B cell (primary cell): ENCODE results near the gene F13B. TPM values are rescaled to one million over a fixed set of nuclear protein-coding genes. Genes with fewer than 3 reads are reported as not detected.

ENCODE experiments used
- ATAC-seq: fragments of 200-7000 bp; cut with Tn5 transposase; one replicate; pipeline ENCODE4 v1.10.0; 2021; ENCODE audit warnings: low read depth, mild to moderate bottlenecking, moderate number of reproducible peaks, moderate library complexity
- CTCF ChIA-PET: fragments of 350-600 bp; sonication (Branson Sonifier 250); formaldehyde crosslinking; loops from one replicate; lab custom pipeline; 2021; ENCODE audit warnings: antibody characterized with exemption, inconsistent platforms; lab: Charles Lee
- POLR2A ChIA-PET: fragments of 350-600 bp; sonication (Branson Sonifier 250); formaldehyde crosslinking; loops from one replicate; lab custom pipeline; 2021; ENCODE audit warnings: antibody characterized with exemption; lab: Charles Lee
- DNase-seq: peaks from one replicate; pipeline ENCODE4 v3.0.0; 2013
- H2AFZ ChIP-seq: 2 replicates; pipeline ENCODE4 v1.6.1; 2012; ENCODE audit warnings: mild to moderate bottlenecking, low read depth, low read length; ENCODE audit not compliant: insufficient read depth, poor library complexity, severe bottlenecking
- H3K27ac ChIP-seq, 2 donors: 1 replicate in 1 of 2; 2 replicates in 1 of 2; pipeline ENCODE4 v1.5.1; 2012 to 2013; ENCODE audit warnings: low read length in 2 of 2, mild to moderate bottlenecking in 2 of 2, moderate library complexity in 1 of 2
- H3K27me3 ChIP-seq, 4 experiments: fragments of 200-600 bp in 1 of 4; sonication (generic) in 1 of 4; replicated peaks in 1 of 4; 1 replicate in 2 of 4; 2 replicates in 2 of 4; pipeline versions ENCODE4 v1.6.1 to v1.7.0; 2013 to 2016; ENCODE audit warnings: low read length in 3 of 4, mild to moderate bottlenecking in 2 of 4, mixed read lengths in 1 of 4, moderate library complexity in 1 of 4; ENCODE audit not compliant: insufficient read depth in 4 of 4, control insufficient read depth in 3 of 4; ENCODE audit errors: control extremely low read depth in 1 of 4
- H3K36me3 ChIP-seq, 2 experiments: replicated peaks in 1 of 2; 1 replicate in 1 of 2; 2 replicates in 1 of 2; pipeline versions ENCODE4 v1.6.1 to v1.7.1; 2013; ENCODE audit warnings: low read length in 1 of 2; ENCODE audit not compliant: insufficient read depth in 2 of 2, control insufficient read depth in 1 of 2; ENCODE audit errors: control extremely low read depth in 1 of 2, extremely low read depth in 1 of 2
- H3K4me1 ChIP-seq, 2 donors: fragments of 200-600 bp in 1 of 2; sonication (generic) in 1 of 2; 1 replicate in 1 of 2; 2 replicates in 1 of 2; pipeline versions ENCODE4 v1.5.1 to v1.6.1; 2013 to 2017; ENCODE audit warnings: low read length in 2 of 2; ENCODE audit not compliant: control insufficient read depth in 2 of 2, insufficient read depth in 2 of 2
- H3K4me2 ChIP-seq: replicated peaks from 2 replicates; pipeline ENCODE3; 2012; ENCODE audit warnings: mild to moderate bottlenecking, low read depth, low read length; ENCODE audit not compliant: poor library complexity, severe bottlenecking
- H3K4me3 ChIP-seq, 5 experiments: fragments of 200-600 bp in 1 of 5; sonication (generic) in 1 of 5; 1 replicate in 3 of 5; 2 replicates in 2 of 5; pipeline versions ENCODE4 v1.5.1 to v1.7.0; 2011 to 2016; ENCODE audit warnings: low read length in 4 of 5, mild to moderate bottlenecking in 4 of 5, low read depth in 2 of 5, control low read depth in 1 of 5, moderate library complexity in 1 of 5; ENCODE audit not compliant: insufficient read depth in 1 of 5; ENCODE audit errors: control extremely low read depth in 1 of 5, extremely low read depth in 1 of 5
- H3K79me2 ChIP-seq: fragments of 200-600 bp; sonication (generic); one replicate; pipeline ENCODE4 v1.6.0; 2016; ENCODE audit warnings: low read length; ENCODE audit not compliant: control insufficient read depth, insufficient read depth
- H3K9ac ChIP-seq: fragments of 200-600 bp; sonication (generic); 2 replicates; pipeline ENCODE4 v1.6.1; 2017; ENCODE audit warnings: mild to moderate bottlenecking, low read length, moderate library complexity
- H3K9me3 ChIP-seq, 3 donors: one replicate each; pipeline versions ENCODE4 v1.6.1 to v1.7.1; 2013; ENCODE audit warnings: low read length in 2 of 3; ENCODE audit not compliant: control insufficient read depth in 2 of 3, insufficient read depth in 1 of 3; ENCODE audit errors: control extremely low read depth in 1 of 3
- H4K20me1 ChIP-seq: 2 replicates; pipeline ENCODE4 v1.6.0; 2012; ENCODE audit warnings: mild to moderate bottlenecking, low read length; ENCODE audit not compliant: insufficient read depth, control insufficient read depth, poor library complexity, severe bottlenecking
- H3K27ac Mint-ChIP-seq: one replicate; pipeline ENCODE4 v1.8.0; 2021; ENCODE audit warnings: mixed read lengths
- H3K27me3 Mint-ChIP-seq: one replicate; pipeline ENCODE4 v1.8.0; 2021; ENCODE audit warnings: mixed read lengths
- H3K4me1 Mint-ChIP-seq: one replicate; pipeline ENCODE4 v1.8.0; 2021; ENCODE audit warnings: mixed read lengths
- H3K4me3 Mint-ChIP-seq: one replicate; pipeline ENCODE4 v1.8.0; 2021; ENCODE audit warnings: mixed read lengths
- H3K9me3 Mint-ChIP-seq: one replicate; pipeline ENCODE4 v1.8.0; 2022; ENCODE audit warnings: mixed read lengths; ENCODE audit not compliant: insufficient read depth
- CTCF ChIP-seq: fragments of 200-600 bp; IDR thresholded peaks from one replicate; pipeline ENCODE4 v1.8.0; 2022; ENCODE audit warnings: antibody characterized with exemption, mild to moderate bottlenecking
- EZH2 ChIP-seq: IDR thresholded peaks from 2 replicates; pipeline ENCODE4 v1.6.1; 2012; ENCODE audit warnings: borderline replicate concordance, low read depth, mild to moderate bottlenecking, moderate library complexity, low read length; ENCODE audit not compliant: insufficient read depth, poor library complexity, severe bottlenecking
- WGBS: methylation state at CpG from one replicate; pipeline ENCODE4 v1.1.5; 2013; ENCODE audit warnings: missing lambda C conversion rate; ENCODE audit not compliant: insufficient coverage; 5-methylcytosine and 5-hydroxymethylcytosine counted together
- intact Hi-C: fragments of 100-400 bp; cut with micrococcal nuclease; formaldehyde crosslinking; loops from one replicate; pipeline ENCODE4 v1.10.0; 2022
- polyA plus RNA-seq: library from polyadenylated mRNA; depleted of rRNA; stranded (reverse); fragments of >200 nt; gene quantifications from 2 replicates; pipeline ENCODE4 v1.2.3, GENCODE V29; 2012
- total RNA-seq, 2 donors: library from RNA; stranded (reverse); fragments of 120-200 nt in 1 of 2; gene quantifications; 1 replicate in 1 of 2; 2 replicates in 1 of 2; pipeline versions ENCODE4 v1.2.3 to v1.2.4, GENCODE V29; 2013 to 2022

F13B gene
- total and polyA plus RNA-seq, 2 donors (not counting 1 experiment from before 2014, with no cell fraction given): not detected

GRCh38 chr1:197081117-197081753, 14.2 kb upstream of the F13B start:
- intact Hi-C loops: no loop called here
- ChIA-PET POLR2A (no interaction called here), CTCF (no interaction called here)
- H4K20me1 ChIP-seq: no peaks in the 10 kb centered on the region
- H3K27ac Mint-ChIP-seq: no peak overlapping the region
- no peak overlapping the region for H3K9ac ChIP-seq
- H3K36me3 ChIP-seq: no peaks in the 10 kb centered on the region
- H3K9me3 ChIP-seq: peaks cover 0 to 17% (median 11%) of the 10 kb centered on the region in 3 donors
- DNase-seq (no peak), ATAC-seq (no peak)
- no peaks in the 10 kb centered on the region for H3K27me3 ChIP-seq
- no peak overlapping the region for H3K27ac ChIP-seq
- no peak overlapping the region for H3K4me3 Mint-ChIP-seq
- WGBS: 100% methylated on average over 4 of the region's 5 CpGs
- no peaks in the 10 kb centered on the region for H3K27me3 Mint-ChIP-seq
- H3K4me1 Mint-ChIP-seq: no peaks in the 10 kb centered on the region
- H3K79me2 ChIP-seq: no peaks in the 10 kb centered on the region
- no peak overlapping the region for H2AFZ ChIP-seq
- no peaks in the 10 kb centered on the region for H3K4me1 ChIP-seq
- no peak overlapping the region for H3K4me2 ChIP-seq
- no peak overlapping the region for H3K4me3 ChIP-seq
- peaks cover 5% of the 10 kb centered on the region for H3K9me3 Mint-ChIP-seq
- TF ChIP-seq EZH2: no peak
- no peak for TF ChIP-seq CTCF

- Histone ChIP-seq H3K27ac (no peak overlapping the region), H3K4me3 (no peak overlapping the region), H3K36me3 (no peaks in the 10 kb centered on the region), H3K9me3 (peaks cover 0 to 17% (median 11%) of the 10 kb centered on the region in 3 donors), H3K79me2 (no peaks in the 10 kb centered on the region), H3K27me3 (no peaks in the 10 kb centered on the region), H3K4me2 (no peak overlapping the region), H3K4me1 (no peaks in the 10 kb centered on the region), H2AFZ (no peak overlapping the region), H4K20me1 (no peaks in the 10 kb centered on the region), H3K9ac (no peak overlapping the region)
- ATAC-seq: no peak
- WGBS: no CpG with 5 or more reads among the region's 2 CpGs
- H3K4me1 Mint-ChIP-seq: no peaks in the 10 kb centered on the region
- TF ChIP-seq CTCF (no peak), EZH2 (no peak)
- ChIA-PET POLR2A (no interaction called here), CTCF (no interaction called here)
- H3K27ac Mint-ChIP-seq: no peak overlapping the region
- H3K4me3 Mint-ChIP-seq: no peak overlapping the region
- H3K27me3 Mint-ChIP-seq: no peaks in the 10 kb centered on the region
- no peak for DNase-seq
- peaks cover 5% of the 10 kb centered on the region for H3K9me3 Mint-ChIP-seq
- intact Hi-C loops: no loop called here
Measured at GRCh38 chr1:197080323-197080722, 13.3 kb upstream of the F13B start.
